NCI-H1930 (cell line): ENCODE measurements around the gene KLF13.
"Not testable (repeated sequence)": the region's sequence is repeated elsewhere in the genome, so short reads cannot be mapped to it uniquely, and the experiment has no call there.

Experiments
- DNase-seq, 2 experiments: peaks; one replicate each; lab custom pipeline; 2025; lab: John Stamatoyannopoulos, UW

Gene KLF13

GRCh38 chr15:31345606-31346366, 19.2 kb downstream of the KLF13 start:
- DNase-seq, result no peak

- DNase-seq, result no peak
These were observed 19.9 kb downstream of the KLF13 start for GRCh38 chr15:31346367-31347066.

GRCh38 chr15:31347067-31347975, 20.7 kb downstream of the KLF13 start:
- DNase-seq, result no peak

GRCh38 chr15:31347981-31348803, 21.6 kb downstream of the KLF13 start:
- no peak for DNase-seq

- no peak for DNase-seq
These were observed 22.9 kb downstream of the KLF13 start for GRCh38 chr15:31349233-31350141.

- DNase-seq, result no peak
These were observed 24.1 kb downstream of the KLF13 start for GRCh38 chr15:31350771-31351170.

GRCh38 chr15:31352339-31352751, 25.7 kb downstream of the KLF13 start:
- DNase-seq, result no peak

GRCh38 chr15:31352911-31353811, 26.5 kb downstream of the KLF13 start:
- no peak for DNase-seq

GRCh38 chr15:31353931-31354330, 27.3 kb downstream of the KLF13 start:
- DNase-seq, result no peak

- not testable (repeated sequence) for DNase-seq
These were observed 29.5 kb downstream of the KLF13 start for GRCh38 chr15:31356097-31356496.

GRCh38 chr15:31357148-31357547, 30.5 kb downstream of the KLF13 start:
- DNase-seq, result no peak

- no peak for DNase-seq
These were observed 31.5 kb downstream of the KLF13 start for GRCh38 chr15:31358163-31358562.

GRCh38 chr15:31358957-31359701, 32.5 kb downstream of the KLF13 start:
- DNase-seq, result no peak

- no peak for DNase-seq
These were observed 33.1 kb downstream of the KLF13 start for GRCh38 chr15:31359702-31360111.

GRCh38 chr15:31360158-31360561, 33.5 kb downstream of the KLF13 start:
- DNase-seq, result no peak

GRCh38 chr15:31360843-31361763, 34.5 kb downstream of the KLF13 start:
- DNase-seq, result no peak

- no peak for DNase-seq
These were observed 35.3 kb downstream of the KLF13 start for GRCh38 chr15:31361764-31362515.
